HEK293T (cell line): ENCODE data around the gene EMC10.

ENCODE experiments used
- ARNT ChIP-seq: fragments of 450-650 bp; IDR thresholded peaks from 2 replicates; pipeline ENCODE4 v1.6.1; 2017; ENCODE audit warnings: mild to moderate bottlenecking
- BHLHE40 ChIP-seq: fragments of 450-650 bp; IDR thresholded peaks from 2 replicates; pipeline ENCODE4 v1.6.1; 2016; ENCODE audit warnings: mild to moderate bottlenecking, moderate library complexity, borderline replicate concordance
- CTBP1 ChIP-seq: fragments of 450-650 bp; IDR thresholded peaks from 2 replicates; pipeline ENCODE4 v1.6.1; 2016; ENCODE audit warnings: borderline replicate concordance
- ELF4 ChIP-seq: fragments of 450-650 bp; IDR thresholded peaks from 2 replicates; pipeline ENCODE4 v1.6.1; 2017; ENCODE audit warnings: antibody characterized with exemption
- FOXA1 ChIP-seq: fragments of 450-650 bp; IDR thresholded peaks from 2 replicates; pipeline ENCODE4 v1.6.1; 2016; ENCODE audit warnings: mild to moderate bottlenecking
- FOXK2 ChIP-seq: fragments of 450-650 bp; IDR thresholded peaks from 2 replicates; pipeline ENCODE4 v1.6.1; 2016; ENCODE audit warnings: mild to moderate bottlenecking
- FOXM1 ChIP-seq: fragments of 450-650 bp; IDR thresholded peaks from 2 replicates; pipeline ENCODE4 v1.6.1; 2017; ENCODE audit warnings: mild to moderate bottlenecking, borderline replicate concordance
- HDGF ChIP-seq: fragments of 450-650 bp; IDR thresholded peaks from 2 replicates; pipeline ENCODE4 v1.6.1; 2017; ENCODE audit warnings: antibody characterized with exemption, borderline replicate concordance
- L3MBTL2 ChIP-seq: fragments of 450-650 bp; conservative IDR thresholded peaks from 2 replicates; pipeline ENCODE4 v1.6.1; 2016; ENCODE audit warnings: mild to moderate bottlenecking
- LEF1 ChIP-seq: fragments of 450-650 bp; IDR thresholded peaks from 2 replicates; pipeline ENCODE4 v1.6.1; 2017; ENCODE audit warnings: mild to moderate bottlenecking, borderline replicate concordance
- NFRKB ChIP-seq: fragments of 450-650 bp; IDR thresholded peaks from 2 replicates; pipeline ENCODE4 v1.6.1; 2016; ENCODE audit warnings: mild to moderate bottlenecking, moderate library complexity
- SP1 ChIP-seq: fragments of 450-650 bp; IDR thresholded peaks from 2 replicates; pipeline ENCODE4 v1.6.1; 2017
- SUZ12 ChIP-seq: fragments of 450-650 bp; IDR thresholded peaks from 2 replicates; pipeline ENCODE4 v1.6.1; 2016; ENCODE audit warnings: mild to moderate bottlenecking
- TARDBP ChIP-seq: fragments of 450-650 bp; IDR thresholded peaks from 2 replicates; pipeline ENCODE4 v1.6.1; 2016

GRCh38 chr19:50519006-50519575 lies 42.8 kb downstream of the EMC10 start:
- no peak for TF ChIP-seq SUZ12
- TF ChIP-seq FOXA1 = no peak
- no peak for TF ChIP-seq SP1
- TF ChIP-seq BHLHE40 = no peak
- no peak for TF ChIP-seq TARDBP
- no peak for TF ChIP-seq FOXM1
- no peak for TF ChIP-seq HDGF
- TF ChIP-seq NFRKB = no peak
- TF ChIP-seq L3MBTL2 = no peak
- TF ChIP-seq CTBP1 = no peak
- no peak for TF ChIP-seq ELF4
- no peak for TF ChIP-seq LEF1
- TF ChIP-seq ARNT = no peak
- TF ChIP-seq FOXK2 = no peak
